Muscle of leg (tissue), 11 donors: ENCODE data around the gene CDK5R2. TPM values are rescaled to one million over a fixed set of nuclear protein-coding genes. Genes with fewer than 3 reads are reported as not detected.

Experiments
- DNase-seq: peaks from one replicate; pipeline ENCODE4 v3.0.0; 2013
- H3K27ac ChIP-seq: one replicate; pipeline ENCODE4 v1.5.1; 2013; ENCODE audit warnings: mild to moderate bottlenecking, low read length, control low read depth
- H3K27me3 ChIP-seq: one replicate; pipeline ENCODE4 v1.6.1; 2013; ENCODE audit warnings: low read length; ENCODE audit not compliant: control insufficient read depth, insufficient read depth
- H3K36me3 ChIP-seq: one replicate; pipeline ENCODE4 v1.6.1; 2013; ENCODE audit warnings: low read length; ENCODE audit not compliant: control insufficient read depth, insufficient read depth
- H3K4me1 ChIP-seq: one replicate; pipeline ENCODE4 v1.6.1; 2013; ENCODE audit warnings: low read length; ENCODE audit not compliant: control insufficient read depth, insufficient read depth
- H3K4me3 ChIP-seq: one replicate; pipeline ENCODE4 v1.5.1; 2013; ENCODE audit warnings: low read length, control low read depth
- H3K9me3 ChIP-seq: replicated peaks from 2 replicates; pipeline ENCODE4 v1.6.1; 2013; ENCODE audit warnings: low read depth, low read length; ENCODE audit not compliant: control insufficient read depth
- WGBS: methylation state at CpG from one replicate; pipeline ENCODE4 v1.1.5; 2013; ENCODE audit warnings: missing lambda C conversion rate; ENCODE audit not compliant: insufficient coverage; 5-methylcytosine and 5-hydroxymethylcytosine counted together
- polyA plus RNA-seq, 8 donors: library from polyadenylated mRNA; unstranded; fragments of 120-200 nt; gene quantifications; one replicate each; pipeline versions ENCODE4 v1.2.1 to v1.2.3, GENCODE V29; 2013; ENCODE audit warnings: inconsistent platforms in 1 of 8, low replicate concordance in 1 of 8; ENCODE audit not compliant: insufficient read length in 8 of 8, insufficient read depth in 1 of 8
- total RNA-seq: library from RNA; stranded (reverse); fragments of 120-200 nt; gene quantifications from one replicate; pipeline ENCODE4 v1.2.4, GENCODE V29; 2013

Gene CDK5R2
- total and polyA plus RNA-seq, 9 donors = 0.04 to 0.16 (median 0.08) TPM; not detected in 3

GRCh38 chr2:218961651-218962570, 2.4 kb downstream of the CDK5R2 start:
- H3K4me1 ChIP-seq = peaks cover 20% of the 10 kb centered on the region
- 10% methylated on average over 13 of the region's 34 CpGs for WGBS
- H3K4me3 ChIP-seq = no peak overlapping the region
- no peaks in the 10 kb centered on the region for H3K36me3 ChIP-seq
- no peaks in the 10 kb centered on the region for H3K9me3 ChIP-seq
- no peak for DNase-seq
- peaks cover 79% of the 10 kb centered on the region for H3K27me3 ChIP-seq
- no peak overlapping the region for H3K27ac ChIP-seq

DNA sequence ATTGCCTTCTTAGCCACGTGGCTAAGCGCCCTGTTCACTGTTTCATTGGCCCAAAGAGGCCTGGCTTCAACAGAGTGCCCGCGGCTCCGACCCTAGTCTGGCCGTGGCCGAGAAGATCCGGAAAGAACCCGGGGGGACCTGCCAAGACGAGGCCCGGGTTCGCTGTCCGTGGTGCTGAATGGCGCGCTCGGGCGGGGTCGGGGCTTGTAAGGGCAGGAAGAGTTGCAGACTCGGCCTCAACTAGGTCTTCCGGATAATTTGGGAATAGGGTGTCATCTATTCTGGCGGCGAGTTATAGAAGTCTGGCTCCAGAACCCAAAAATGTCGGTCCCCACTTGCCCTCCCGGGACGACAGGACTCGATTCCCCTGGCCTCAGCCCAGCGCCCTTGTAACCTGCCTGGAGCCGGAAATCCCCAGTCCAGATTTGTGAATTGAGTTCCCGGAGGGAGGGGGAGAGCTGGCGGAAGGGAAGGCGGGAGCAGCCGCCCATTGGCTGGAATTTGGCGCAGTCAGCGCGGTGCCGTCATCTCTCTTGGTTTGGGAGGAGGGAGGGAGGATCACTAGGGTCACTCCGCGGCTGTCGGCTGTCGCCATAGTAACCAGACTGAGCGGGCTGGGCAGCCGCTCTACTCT, 3.5 kb downstream of the CDK5R2 start:
- DNase-seq = peak; percentile 77
- Histone ChIP-seq H3K4me1 (peaks cover 20% of the 10 kb centered on the region), H3K36me3 (no peaks in the 10 kb centered on the region), H3K27me3 (peaks cover 72% of the 10 kb centered on the region), H3K4me3 (no peak overlapping the region), H3K9me3 (no peaks in the 10 kb centered on the region), H3K27ac (no peak overlapping the region)
- WGBS = 1% methylated on average over 34 of the region's 42 CpGs

GRCh38 chr2:218963601-218964000, 4.1 kb downstream of the CDK5R2 start:
- Histone ChIP-seq H3K4me3 (no peak overlapping the region), H3K27me3 (peaks cover 68% of the 10 kb centered on the region), H3K4me1 (peaks cover 20% of the 10 kb centered on the region), H3K9me3 (no peaks in the 10 kb centered on the region), H3K36me3 (no peaks in the 10 kb centered on the region), H3K27ac (no peak overlapping the region)
- 23% methylated on average over 3 of the region's 5 CpGs for WGBS
- DNase-seq = no peak

GRCh38 chr2:218964041-218964771, 4.7 kb downstream of the CDK5R2 start:
- H3K4me3 ChIP-seq = no peak overlapping the region
- H3K36me3 ChIP-seq = no peaks in the 10 kb centered on the region
- H3K27me3 ChIP-seq = peaks cover 62% of the 10 kb centered on the region
- peaks cover 17% of the 10 kb centered on the region for H3K4me1 ChIP-seq
- no peak for DNase-seq
- 17% methylated on average over 1 of the region's 5 CpGs for WGBS
- no peak overlapping the region for H3K27ac ChIP-seq
- H3K9me3 ChIP-seq = no peaks in the 10 kb centered on the region

DNA sequence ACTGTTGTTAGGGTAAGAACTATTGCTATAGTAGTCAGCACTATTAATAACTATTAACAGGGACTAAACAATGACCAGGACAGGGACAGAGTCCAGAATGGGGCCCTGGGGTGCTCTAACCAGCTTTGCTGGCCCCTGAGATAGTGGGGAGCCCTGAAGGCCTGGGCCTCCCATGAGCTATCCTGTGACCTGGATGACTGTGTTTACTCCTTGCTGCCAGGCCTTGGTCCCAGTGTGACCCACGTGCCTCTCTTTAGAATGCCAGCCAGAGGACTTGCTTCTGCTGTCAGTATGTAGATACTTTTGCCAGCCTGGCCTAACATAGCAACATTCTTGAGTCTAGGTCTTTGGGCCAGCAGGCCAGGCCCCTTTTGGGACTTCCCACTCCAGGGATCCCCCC, 11.4 kb downstream of the CDK5R2 start:
- Histone ChIP-seq H3K4me1 (no peaks in the 10 kb centered on the region), H3K27me3 (peaks cover 24% of the 10 kb centered on the region), H3K36me3 (no peaks in the 10 kb centered on the region), H3K4me3 (no peak overlapping the region), H3K9me3 (no peaks in the 10 kb centered on the region), H3K27ac (no peak overlapping the region)
- no peak for DNase-seq
- 11% methylated on average over 1 of the region's 1 CpG for WGBS

DNA sequence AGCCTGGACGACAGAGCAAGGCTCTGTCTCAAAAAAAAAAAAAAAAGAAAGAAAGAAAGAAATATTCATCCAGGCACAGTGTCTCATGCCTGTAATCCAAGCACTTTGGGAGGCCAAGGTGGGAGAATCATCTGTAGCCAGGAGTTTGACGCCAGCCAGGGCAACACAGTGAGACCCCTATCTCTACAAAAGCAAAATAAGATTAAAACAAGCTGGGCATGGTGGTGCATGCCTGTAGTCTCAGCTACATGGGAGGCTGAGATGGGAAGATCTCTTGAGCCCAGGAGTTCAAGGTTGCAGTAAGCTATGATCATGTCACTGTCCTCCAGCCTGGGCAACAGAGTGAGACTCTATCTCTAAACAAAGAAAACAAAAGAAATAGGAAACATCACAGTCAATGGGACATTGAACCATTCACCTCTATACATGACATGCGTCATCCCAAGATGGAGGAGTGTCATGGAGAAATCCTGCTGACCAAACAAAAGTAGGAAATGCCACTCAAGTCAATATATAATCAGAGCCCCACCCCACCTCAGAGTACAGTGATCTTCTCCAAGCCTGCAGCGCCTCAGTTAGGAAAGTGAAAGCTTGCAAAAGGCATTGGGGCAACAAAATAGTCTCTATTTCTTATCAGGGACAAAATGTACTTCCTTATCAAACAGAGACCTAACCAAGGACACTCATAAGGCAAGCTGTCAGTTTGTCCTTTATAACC, 15.8 kb downstream of the CDK5R2 start:
- no peaks in the 10 kb centered on the region for H3K36me3 ChIP-seq
- H3K27me3 ChIP-seq = peaks cover 47% of the 10 kb centered on the region
- no peak overlapping the region for H3K4me3 ChIP-seq
- WGBS = no CpG with 5 or more reads among the region's 4 CpGs
- no peak for DNase-seq
- H3K9me3 ChIP-seq = no peaks in the 10 kb centered on the region
- H3K27ac ChIP-seq = no peak overlapping the region
- peaks cover 2% of the 10 kb centered on the region for H3K4me1 ChIP-seq

DNA sequence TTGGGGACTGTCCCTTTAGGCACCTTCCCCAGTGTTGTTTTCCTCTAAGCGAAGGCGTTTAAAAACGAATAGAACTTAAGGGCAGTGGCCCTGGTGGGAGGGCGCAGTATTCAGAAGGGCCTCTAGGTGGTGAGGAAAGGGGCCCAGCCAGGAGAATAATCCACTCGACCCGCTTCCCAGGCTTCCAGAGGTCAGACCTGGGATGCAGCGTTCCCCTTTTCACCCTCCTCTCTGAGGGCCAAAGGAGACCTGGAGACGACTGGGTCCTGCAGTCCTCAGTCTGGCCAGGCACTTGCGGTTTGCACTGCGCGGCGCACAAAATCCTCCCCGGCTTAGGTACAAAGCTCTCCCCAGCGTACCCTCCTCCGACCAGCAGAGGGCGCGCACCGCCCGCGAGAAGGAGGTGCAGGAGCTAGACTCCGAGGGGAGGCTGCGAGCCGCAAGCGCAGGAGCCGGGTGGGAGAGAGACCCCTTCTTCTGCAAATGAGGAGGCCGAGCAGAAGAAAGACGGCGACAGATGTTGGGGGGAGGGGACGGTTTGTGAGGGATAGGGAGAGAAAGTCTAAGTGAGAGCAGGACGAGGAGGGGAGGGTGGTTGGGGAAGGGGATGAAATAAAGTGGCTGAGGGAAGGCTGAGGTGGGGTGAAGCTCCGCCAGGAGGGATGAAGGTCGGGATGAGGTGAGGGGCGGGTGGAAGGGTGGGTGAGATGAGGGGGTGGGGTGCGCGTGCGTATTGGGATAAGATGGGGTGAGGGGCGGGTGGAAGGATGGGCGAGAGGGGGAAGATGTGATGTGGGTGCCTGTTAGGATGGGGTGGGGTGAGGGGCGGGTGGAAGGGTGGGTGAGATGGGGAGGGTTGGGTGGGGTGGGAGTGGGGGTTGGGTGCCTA, 20.6 kb downstream of the CDK5R2 start:
- H3K4me1 ChIP-seq = peaks cover 38% of the 10 kb centered on the region
- no peaks in the 10 kb centered on the region for H3K36me3 ChIP-seq
- H3K4me3 ChIP-seq = no peak overlapping the region
- no peak overlapping the region for H3K27ac ChIP-seq
- no peaks in the 10 kb centered on the region for H3K9me3 ChIP-seq
- peak; percentile 78 for DNase-seq
- peaks cover 76% of the 10 kb centered on the region for H3K27me3 ChIP-seq
- WGBS = 1% methylated on average over 22 of the region's 39 CpGs

- Histone ChIP-seq H3K4me1 (peaks cover 41% of the 10 kb centered on the region), H3K4me3 (no peak overlapping the region)
- 5% methylated on average over 20 of the region's 26 CpGs for WGBS
These were observed 21.4 kb downstream of the CDK5R2 start for GRCh38 chr2:218980735-218981389.

More at GRCh38 chr2:218980735-218981389, 21.4 kb downstream of the CDK5R2 start:
- peaks cover 78% of the 10 kb centered on the region for H3K27me3 ChIP-seq
- H3K27ac ChIP-seq = no peak overlapping the region
- no peak for DNase-seq
- no peaks in the 10 kb centered on the region for H3K36me3 ChIP-seq
- H3K9me3 ChIP-seq = no peaks in the 10 kb centered on the region
